NCI-H2081 treated with DMSO at 0.1 percent for 48 hours (cell line): ENCODE measurements around the gene DNAJC16.
"Not testable (repeated sequence)": the region's sequence is repeated elsewhere in the genome, so short reads cannot be mapped to it uniquely, and the experiment has no call there.

Experiments
- DNase-seq: peaks from one replicate; lab custom pipeline; 2025; lab: John Stamatoyannopoulos, UW

Gene DNAJC16

DNA sequence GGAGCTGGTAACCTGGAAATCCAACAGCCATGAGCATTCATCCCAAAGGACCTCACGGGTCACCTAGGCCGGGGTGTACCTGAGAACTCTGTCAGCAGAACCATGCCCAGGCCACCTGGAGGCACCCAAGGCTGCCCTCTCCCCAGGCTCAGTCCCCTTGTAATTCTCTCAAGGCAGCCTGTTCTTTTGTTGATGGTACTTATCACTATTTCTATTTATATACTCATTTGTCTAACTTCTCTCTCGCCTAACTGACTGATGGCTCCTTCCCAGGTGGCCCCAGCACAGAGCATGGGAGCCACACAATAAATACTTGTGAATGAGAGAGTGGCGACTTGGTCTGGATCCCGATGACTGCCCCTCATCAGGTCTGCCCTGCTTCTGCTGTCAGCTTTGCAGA lies 19.4 kb upstream of the DNAJC16 start:
- no peak for DNase-seq

DNA sequence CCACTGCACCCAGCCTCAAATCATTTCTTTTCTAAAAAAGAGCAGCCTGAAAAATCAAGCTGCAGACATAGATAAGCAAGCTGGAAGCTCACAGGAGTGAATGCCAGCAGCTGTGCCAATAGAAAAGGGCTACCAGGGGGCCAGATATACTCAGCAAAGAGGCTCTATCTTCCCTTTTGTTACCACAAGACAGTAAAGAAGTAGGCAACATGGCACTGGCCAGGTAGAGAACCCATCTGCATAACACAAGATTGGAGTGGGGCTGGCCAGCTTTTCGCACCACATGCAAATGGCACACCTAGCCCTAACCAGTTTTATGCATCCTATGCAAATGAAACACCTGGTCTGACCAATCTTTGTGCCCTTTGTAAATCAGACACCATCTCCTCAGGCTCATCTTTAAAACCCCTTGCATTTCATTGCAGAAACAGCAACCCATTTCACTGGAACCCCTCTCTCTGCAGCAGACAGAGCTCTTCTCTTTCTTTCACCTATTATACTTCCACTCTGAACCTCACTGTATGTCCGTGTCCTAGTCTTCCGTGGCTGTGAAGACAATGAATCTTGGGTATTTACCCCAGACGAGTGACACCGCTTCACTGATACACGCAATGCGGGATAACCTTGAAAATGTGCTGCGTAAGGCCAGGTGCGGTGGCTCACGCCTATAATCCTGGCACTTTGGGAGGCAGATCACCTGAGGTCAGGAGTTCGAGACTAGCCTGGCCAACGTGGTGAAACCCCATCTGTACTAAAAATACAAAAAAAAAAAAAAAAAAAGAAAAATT lies 17.8 kb upstream of the DNAJC16 start:
- DNase-seq = no peak

DNA sequence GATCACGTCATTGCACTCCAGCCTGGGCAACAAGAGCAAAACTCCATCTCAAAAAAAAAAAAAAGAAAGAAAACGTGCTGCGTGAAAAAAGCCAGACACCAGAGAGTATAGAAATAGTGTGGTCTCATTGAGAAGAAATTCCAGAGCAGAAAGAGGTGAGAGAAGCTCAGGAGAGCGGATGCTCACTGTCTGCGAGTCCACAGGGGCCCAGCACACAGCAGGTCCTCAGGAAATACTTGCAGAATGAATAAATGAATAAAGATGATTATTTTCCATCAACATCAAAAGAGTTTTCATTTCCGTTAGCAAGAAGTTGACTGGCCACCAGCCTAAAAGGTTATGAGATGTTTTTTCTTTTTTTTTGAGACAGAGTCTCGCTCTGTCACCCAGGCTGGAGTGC lies 17.1 kb upstream of the DNAJC16 start:
- DNase-seq = no peak

DNA sequence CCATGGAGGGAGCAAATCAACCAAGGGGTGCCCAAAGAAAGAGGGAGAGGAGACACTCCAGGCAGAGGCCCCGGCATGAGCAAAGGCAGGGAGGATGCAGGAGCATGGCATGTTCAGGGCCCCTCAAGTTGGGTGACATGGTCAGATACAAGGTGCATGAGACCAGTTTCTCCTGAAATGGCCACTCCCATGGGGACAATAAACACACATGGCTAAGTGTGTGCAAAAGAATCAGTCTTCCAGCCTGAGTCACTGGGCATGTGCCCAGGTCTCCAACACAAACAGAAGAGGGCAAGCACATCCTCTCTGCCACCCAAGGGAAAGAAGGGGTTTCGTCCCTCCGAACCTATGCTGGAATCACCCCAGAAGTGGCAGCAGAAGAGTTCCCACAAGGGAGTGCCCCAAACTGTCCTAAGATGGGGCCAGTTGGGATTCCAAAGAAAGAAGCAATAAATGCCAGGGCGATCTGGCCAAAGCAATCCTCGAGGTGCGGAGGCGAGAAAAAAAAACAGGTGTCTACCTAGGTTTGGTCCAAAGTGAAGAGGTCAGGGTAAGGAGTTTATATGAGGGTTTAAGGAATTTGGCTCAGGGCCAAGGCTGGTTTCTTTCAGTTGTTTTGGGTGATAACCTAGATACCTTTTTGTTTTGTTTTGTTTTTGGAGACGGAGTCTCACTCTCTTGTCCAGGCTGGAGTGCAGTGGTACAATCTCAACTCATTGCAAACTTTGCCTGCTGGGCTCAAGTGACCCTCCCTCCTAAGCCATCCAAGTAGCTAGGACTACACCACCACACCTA lies 15.8 kb upstream of the DNAJC16 start:
- no peak for DNase-seq

DNA sequence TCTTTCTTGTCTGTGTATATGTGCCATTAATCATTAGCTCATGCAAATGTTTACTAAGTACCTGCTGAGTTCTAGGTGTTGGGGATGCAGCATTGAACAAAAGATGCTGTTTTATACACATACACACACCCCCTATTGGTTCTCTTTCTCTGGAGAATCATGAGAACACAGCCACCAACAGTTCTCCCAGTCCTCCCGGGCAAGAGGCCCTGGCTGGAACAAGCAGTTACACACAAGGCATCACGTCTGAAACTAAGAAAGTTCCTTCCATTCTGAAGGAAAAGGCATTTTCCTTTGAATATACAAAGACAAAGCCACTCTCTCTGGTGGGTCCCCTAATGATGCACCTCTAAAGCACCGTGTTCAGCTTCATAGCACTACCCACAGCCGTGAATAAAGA lies 13.5 kb upstream of the DNAJC16 start:
- DNase-seq = no peak

DNA sequence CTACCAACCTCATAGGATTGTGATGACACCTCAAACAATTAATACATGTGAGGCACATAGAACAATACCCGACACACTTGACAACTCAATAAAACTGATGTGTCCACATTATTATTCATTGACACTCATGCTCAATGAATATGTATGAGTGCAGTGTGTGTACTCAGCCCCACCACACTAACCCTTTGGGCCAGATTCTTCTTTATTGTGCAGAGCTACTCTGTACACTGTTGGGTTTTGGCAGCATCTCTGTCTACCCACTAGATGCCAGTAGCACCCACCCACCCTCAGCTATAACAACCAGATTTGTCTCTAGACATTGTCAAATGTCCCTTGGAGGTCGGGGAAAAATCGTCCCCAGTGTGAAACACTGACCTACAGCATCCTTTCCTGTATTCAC lies 12.7 kb upstream of the DNAJC16 start:
- no peak for DNase-seq

DNA sequence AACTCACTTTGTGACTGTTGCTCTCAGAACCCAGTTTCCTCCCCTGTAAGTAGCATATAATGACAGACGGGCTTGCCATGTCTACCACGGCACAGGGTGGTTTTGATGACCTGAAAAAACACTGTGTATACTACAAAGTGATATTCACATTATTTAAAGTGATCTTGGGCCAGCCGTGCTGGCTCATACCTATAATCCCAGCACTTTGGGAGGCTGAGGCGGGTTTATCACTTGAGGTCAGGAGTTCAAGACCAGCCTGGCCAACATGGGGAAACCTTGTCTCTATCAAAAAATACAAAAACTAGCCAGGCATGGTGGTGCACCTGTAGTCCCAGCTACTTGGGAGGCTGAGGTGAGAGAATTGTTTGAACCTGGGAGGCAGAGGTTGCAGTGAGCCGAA lies 12.1 kb upstream of the DNAJC16 start:
- not testable (repeated sequence) for DNase-seq

DNA sequence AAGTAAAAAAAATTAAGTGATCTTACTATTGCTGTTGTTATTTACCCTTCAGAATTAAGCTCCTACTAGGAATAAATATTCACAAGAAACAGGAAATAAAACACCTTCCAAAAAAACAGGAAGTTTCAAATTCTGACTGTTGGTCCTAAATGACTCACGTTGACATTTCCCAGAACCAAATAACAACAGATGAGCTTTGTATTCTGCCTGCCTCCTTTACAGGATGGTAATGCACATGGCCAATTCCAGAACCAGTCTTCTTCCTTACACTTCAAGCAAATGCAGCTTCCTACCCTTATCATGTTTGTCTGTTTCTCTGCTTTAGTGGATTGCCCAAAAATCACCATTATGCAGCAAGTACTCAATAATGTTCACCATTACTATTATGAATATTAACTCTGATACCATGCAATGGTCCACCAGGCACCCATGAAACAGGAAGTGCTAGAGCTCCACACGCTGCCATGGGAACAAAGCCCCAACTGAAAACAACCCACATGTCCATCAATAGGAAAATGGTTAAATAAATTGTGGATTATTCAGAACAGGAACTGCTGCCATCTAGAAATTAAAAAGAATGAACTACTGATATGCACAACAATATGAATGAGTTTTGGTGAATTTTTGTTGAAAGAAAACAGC lies 11.5 kb upstream of the DNAJC16 start:
- no peak for DNase-seq

DNA sequence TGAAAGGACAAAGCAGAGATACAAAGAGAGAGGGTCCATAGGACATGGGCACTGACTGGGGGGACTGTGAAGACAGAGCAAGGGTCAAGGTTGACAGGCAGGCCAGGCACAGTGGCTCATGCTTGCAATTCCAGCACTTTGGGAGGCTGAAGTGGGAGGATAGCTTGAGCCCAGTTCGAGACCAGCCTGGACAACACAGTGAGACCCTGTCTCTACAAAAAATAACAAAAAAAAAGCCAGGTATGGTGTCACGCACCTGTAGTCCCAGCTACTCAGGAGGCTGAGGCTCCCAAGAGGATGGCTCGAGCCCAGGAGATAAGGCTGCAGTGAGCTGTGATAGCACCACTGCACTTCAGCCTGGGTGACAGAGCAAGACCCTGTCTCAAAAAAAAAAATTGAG lies 7.0 kb upstream of the DNAJC16 start:
- DNase-seq = no peak

DNA sequence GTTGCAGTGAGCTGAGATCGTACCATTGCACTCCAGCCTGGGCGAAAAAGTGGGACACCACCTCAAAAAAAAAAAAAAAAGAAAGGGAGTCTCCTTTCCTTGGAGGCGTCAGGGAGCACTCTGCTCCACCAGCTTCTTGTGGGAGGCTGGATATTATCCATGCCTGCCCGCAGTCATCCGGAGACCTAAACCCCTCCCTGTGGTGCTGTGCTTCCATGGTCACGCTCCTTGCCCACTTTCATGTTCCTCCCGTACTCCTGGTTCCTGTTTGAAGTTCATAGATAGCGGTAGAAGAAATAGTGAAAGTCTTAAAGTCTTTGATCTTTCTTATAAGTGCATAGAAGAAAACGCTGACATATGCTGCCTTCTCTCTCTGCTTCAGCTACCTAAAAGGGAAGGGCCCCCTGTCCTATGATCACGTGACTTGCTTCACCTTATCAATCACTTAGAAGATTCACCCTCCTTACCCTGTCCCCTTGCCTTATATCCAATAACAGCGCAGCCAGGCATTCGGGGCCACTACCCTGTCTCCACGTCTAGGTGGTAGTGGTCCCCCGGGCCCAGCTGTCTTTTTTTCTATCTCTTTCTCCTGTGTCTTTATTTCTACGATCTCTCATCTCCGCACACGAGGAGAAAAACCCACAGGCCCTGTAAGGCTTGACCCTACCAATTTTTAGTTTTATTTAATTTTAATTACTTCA lies 5.3 kb upstream of the DNAJC16 start:
- not testable (repeated sequence) for DNase-seq

DNA sequence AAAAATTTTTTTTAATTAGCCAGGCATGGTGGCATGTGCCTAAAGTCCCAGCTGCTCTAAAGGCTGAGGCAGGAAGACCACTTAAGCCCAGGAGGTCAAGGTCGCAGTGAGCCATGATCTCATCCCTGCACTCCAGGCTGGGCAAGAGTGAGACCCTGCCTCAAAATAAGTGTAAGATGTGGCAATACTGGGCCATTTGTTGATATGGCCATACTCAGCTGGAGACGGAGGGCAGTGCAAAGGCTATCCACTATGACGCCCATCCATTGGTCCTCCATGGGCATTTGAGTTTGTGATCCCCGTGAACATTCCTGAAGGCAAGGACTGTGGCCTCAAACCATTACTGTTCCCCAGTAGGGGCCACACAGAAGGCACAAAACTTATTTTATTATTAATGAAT lies 4.1 kb upstream of the DNAJC16 start:
- DNase-seq = no peak

DNA sequence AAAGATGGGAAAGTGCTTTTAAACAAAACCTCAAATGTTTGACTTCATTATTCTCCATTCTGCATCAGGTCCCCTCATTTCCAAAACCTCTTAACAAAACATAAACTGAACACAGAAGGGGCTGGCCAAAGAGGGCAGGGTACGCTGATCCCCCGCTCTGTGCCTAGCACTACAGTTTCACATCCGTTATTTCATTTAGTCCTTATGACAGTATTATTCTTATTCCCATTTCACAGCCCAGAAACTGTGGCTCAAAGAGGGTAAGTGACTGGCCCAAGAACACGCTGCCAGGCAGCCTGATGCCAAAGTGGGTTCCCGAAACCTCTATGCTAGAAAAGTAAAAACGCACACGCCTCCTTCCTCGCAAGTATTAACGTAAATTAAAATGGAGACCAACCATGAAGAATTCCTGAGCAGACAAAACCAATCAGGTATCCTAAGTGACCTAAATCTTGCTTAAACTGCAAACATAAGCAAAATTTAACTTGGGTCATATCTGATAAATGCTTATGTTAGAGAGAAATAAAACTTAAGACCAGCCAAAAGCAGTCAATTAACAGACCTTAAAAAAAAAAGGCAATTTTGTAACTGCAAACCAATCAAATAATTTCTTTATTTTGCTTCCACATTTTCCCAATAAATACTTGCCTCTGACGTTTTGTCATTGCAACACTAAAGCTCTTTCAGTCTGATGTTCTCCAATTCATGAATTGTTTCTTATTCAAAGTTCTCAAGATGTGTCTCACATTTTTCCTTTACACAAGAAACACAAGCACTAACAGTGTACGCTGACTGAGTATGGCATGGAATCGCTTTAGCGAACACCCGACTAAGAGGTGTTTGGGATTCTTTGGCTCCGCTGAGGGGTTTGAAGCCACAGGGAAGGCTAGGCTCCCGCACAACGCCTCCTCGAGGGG lies 3.3 kb upstream of the DNAJC16 start:
- no peak for DNase-seq

DNA sequence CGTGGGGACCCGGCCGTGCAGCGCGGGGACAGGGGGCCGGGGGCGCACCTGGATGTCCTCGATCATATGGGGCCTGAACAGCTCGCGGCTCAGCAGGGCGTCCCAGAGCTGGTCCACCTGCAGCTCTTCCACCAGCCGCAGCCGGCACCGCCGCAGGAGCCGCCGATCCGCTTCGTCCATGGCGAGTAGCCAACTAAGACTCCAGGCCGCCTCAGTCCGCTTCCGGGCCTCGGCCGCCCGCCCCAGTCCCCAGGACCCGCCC lies 2.7 kb upstream of the DNAJC16 start, which contains the start of gene CASP9:
Gene CASP9 (minus strand): TSS at position 195 of the 262 bp plus-strand sequence. CDS start 15 bp downstream, at position 180.
- DNase-seq = no peak

DNA sequence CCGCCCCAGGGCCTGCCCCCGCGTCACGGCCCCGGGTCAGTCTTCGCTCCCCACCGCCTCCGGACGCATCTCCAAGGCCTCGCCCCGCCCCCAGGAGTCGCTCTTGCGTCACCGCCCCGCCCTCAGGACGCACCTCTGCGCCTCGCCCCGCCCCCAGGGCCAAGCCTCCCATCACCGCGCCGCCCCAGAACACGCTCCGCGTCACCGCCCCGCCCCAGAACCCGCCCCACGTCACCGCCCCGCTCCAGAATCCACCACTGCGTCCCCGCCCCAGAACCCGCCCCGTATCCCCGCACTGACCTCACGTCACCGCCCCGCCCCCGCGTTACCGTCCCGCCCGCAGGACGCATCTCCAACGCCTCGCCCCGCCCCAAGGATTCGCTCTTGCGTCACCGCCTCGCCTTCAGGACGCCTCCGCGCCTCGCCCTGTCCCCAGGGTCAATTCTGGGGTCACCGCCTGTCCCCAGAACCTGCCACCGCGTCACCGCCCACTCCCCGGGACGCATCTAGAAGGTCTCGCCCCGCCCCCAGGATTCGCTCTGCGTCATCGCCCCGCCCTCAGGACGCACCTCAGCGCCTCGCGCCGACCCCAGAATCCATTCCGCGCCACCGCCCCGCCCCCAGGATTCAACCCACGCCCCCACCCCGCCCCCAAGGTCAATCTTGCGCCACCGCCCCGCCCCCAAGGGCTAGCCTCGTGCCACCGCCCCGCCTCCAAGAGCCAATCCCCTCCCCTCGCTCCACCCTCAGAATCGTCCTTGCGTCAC lies 2.2 kb upstream of the DNAJC16 start:
- DNase-seq = peak; percentile 59

DNA sequence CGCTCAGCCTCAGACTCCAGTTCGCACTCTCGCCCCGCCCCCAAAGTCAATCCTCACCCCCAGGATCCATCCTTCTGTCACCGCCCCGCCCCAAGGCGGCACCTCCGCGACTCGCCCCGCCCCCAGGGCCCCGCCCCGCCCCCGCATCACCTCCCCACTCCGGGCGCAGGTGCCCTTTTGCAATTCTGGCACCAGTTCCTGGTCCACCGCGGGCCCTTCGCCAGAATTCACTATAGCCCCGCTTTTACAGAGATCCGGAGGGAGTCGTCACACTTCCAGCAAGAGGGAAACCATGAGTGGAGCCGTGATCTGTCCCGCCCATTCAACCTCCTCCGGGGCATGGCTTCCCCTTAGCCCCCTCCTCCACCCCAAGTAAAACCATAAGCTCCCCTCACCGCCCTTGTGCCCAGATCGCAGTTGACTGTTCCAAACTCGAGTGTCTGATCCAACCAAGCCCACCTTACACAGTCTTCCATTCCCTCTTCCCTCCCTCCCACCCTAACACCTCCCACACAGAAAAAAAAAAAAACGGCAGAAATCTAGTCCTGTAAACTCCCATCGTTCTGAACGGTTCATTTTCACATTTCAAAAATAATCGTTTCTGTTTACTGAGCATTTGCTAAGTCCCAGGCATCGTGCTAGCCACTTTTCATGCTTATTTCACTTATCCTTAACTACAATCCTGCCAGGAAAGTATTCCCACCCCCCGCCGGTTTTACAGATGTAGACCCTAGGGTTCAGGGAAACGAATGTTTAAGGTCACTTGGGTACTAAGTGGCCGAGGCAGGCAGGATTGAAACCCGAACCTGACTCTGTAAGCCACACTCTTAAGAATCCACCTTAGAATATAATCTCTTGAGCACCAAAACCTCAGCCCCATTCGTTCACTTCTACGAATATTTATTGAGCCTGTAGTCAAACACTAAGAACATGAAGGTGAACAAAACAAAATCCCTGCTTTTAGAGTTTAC lies 1.3 kb upstream of the DNAJC16 start:
- no peak for DNase-seq

DNA sequence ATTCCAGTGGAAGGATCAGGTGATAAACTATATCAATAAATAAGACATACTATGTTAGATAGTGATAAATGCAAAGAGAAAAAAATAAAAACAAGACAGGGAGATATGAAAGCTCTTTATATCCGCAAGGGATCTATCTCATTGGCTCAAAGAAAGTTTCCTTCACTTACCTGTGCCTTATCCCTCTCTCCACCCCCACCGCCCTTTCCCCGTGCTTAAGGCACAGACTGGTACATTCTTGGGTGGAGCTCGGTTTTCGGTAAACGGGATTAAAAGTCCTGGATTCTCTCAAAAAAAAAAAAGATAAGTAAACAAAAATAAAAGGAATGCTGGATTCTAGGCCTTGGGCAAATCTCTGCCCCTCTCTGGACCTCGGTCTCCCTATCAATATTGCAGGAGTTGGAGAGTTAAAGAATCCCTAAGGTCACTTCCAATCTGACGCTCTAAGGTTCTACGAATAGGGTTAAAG lies 593 bp upstream of the DNAJC16 start:
- DNase-seq = no peak

DNA sequence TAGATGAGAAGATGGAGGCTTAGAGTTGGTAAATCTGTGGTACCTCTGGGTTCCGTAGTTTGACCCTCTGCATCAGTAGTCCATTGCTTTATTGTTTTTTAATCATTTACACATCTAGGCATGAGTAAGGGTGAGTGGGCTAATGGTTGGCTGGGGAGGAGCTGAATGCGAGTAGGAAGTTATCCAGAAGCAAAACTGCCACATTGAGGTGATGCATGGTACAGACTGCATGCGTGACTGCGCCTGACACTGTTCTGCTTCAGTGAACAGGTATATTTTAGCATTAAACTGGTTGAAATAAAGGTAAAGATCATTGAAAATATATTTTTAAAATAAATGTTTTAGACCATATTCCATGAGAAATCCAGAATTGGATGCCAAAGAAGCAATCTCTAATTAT lies 4.4 kb downstream of the DNAJC16 start:
- DNase-seq = no peak

DNA sequence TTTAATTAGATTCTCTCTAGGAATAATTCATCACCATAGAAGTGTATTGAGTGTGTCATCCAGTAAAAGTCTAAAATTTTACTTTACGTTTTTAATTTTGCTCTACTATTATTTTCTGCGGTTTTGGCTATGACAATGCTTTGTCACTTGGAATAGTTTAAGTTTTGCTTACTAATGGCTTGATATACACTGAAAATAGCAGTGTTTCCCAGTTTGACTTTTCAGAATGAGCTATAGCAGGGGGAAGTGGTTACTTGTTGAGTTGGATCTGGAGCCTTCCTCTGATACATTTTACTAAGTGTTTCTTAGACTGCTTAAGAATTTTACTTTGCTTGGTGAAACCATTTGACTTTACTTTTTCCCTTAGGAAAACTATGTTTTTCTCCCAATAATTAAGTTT lies 5.0 kb downstream of the DNAJC16 start:
- no peak for DNase-seq

DNA sequence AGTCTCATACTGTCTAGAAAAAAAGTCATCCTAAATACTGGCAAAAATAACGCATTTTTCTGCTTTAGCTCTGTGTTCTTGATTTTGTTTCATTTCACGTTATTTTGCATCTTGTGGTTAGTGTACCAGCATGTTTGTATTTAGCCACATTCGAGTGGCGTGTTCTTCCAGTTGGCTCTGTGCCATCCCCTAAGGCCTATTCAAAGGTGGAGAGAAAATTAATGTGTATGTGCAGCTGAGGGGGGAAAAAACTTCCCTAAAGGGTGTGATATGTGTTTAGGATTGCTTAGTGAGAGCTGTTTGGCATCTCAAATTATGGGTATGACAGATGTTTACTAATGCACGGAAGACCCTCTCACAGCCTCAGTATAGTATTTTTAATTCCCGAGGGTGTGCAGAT lies 12.1 kb downstream of the DNAJC16 start:
- DNase-seq = no peak
